ENCODE measurements around the gene HIP1R. TPM values are rescaled to one million over a fixed set of nuclear protein-coding genes. Genes with fewer than 3 reads are reported as not detected.

Gene HIP1R
- total and polyA plus RNA-seq, 10 of the 15 experiments (the other 5 are each of a cell fraction or from before 2014, with no cell fraction given): 0.18 to 27.7 (median 11.7) TPM

DNA sequence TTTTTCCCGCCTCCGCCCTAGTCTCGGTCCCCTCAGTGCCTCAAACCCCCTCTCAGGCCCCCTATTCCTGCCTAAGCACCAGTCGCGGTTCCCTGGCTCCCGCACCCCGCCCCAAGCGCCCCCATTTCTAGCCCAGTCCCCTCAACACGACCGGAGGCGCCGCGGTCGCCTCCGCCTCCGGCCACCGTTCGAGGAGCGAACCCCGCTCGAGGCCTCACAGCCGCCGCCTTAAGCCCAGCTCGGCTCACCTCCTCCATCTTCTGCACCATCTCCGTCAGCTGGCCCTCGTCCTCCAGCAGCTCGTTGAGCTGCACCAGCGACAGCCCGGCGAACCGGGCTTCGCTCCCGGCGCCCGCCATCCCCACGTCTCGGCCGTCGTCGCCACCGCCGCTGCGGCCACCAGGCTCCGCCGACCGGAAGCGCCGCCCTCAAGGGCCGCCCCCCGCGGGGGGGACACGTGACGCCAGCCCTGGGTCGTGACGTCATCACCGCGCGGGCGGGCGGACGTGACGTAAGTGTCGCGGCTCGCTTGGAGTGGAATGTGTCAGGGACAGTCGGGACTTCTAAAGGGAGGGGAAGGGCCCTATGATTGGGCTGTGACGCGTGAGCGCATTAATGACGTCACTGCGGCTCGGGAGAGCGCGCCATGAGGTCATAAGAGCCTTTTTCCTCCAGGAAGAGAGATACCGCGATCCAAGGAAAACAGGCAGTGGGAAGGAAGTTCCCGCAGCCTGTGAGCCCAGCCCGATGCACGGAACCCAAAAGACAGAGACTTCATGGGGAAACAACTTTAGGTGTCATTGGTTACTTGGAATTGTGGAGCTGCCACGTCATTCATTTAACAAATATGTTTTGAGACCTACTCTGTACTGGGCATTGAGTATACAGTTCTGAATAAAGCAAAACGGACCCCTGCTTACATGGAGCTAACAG, 60.7 kb downstream of the HIP1R start, which contains the start of gene VPS37B (continued):
- TF ChIP-seq, protein P1, sequence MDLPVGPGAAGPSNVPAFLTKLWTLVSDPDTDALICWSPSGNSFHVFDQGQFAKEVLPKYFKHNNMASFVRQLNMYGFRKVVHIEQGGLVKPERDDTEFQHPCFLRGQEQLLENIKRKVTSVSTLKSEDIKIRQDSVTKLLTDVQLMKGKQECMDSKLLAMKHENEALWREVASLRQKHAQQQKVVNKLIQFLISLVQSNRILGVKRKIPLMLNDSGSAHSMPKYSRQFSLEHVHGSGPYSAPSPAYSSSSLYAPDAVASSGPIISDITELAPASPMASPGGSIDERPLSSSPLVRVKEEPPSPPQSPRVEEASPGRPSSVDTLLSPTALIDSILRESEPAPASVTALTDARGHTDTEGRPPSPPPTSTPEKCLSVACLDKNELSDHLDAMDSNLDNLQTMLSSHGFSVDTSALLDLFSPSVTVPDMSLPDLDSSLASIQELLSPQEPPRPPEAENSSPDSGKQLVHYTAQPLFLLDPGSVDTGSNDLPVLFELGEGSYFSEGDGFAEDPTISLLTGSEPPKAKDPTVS (IDR thresholded peaks at IDR 0.05; ENCODE audit: low read depth, low read length): no peak
- TF ChIP-seq SMC3 (IDR thresholded peaks at IDR 0.05; ENCODE audit: borderline replicate concordance, low read length) (no peak), NR2F1 (conservative IDR thresholded peaks at IDR 0.05) (peak; percentile 72), SUZ12 (IDR thresholded peaks at IDR 0.05; ENCODE audit: unreplicated experiment) (no peak), POU2F2 (IDR thresholded peaks at IDR 0.05; ENCODE audit: borderline replicate concordance, low read depth, low read length) (no peak), SIX5 (IDR thresholded peaks at IDR 0.05; ENCODE audit: low read depth, low read length, severe bottlenecking) (no peak), NFYB (IDR thresholded peaks at IDR 0.05; ENCODE audit: insufficient read depth, low read depth, low read length) (no peak), YY1 (IDR thresholded peaks at IDR 0.05; ENCODE audit: low read depth, low read length) (peak; percentile 82), CEBPB (IDR thresholded peaks at IDR 0.05; ENCODE audit: borderline replicate concordance in 1 of 2, low read depth in 2 of 2, low read length in 2 of 2) (no peak), ZNF384 (IDR thresholded peaks at IDR 0.05; ENCODE audit: borderline replicate concordance, low read depth, low read length) (no peak), NRF1 (conservative IDR thresholded peaks at IDR 0.05; ENCODE audit: low read depth, low read length) (no peak), EP300 (IDR thresholded peaks at IDR 0.05; ENCODE audit: borderline replicate concordance in 1 of 2, control insufficient read depth in 1 of 2, low read depth in 2 of 2, low read length in 2 of 2) (peak; percentile 45 to 57; a peak in 2 of 4 replicates)
- TF ChIP-seq, protein P2, sequence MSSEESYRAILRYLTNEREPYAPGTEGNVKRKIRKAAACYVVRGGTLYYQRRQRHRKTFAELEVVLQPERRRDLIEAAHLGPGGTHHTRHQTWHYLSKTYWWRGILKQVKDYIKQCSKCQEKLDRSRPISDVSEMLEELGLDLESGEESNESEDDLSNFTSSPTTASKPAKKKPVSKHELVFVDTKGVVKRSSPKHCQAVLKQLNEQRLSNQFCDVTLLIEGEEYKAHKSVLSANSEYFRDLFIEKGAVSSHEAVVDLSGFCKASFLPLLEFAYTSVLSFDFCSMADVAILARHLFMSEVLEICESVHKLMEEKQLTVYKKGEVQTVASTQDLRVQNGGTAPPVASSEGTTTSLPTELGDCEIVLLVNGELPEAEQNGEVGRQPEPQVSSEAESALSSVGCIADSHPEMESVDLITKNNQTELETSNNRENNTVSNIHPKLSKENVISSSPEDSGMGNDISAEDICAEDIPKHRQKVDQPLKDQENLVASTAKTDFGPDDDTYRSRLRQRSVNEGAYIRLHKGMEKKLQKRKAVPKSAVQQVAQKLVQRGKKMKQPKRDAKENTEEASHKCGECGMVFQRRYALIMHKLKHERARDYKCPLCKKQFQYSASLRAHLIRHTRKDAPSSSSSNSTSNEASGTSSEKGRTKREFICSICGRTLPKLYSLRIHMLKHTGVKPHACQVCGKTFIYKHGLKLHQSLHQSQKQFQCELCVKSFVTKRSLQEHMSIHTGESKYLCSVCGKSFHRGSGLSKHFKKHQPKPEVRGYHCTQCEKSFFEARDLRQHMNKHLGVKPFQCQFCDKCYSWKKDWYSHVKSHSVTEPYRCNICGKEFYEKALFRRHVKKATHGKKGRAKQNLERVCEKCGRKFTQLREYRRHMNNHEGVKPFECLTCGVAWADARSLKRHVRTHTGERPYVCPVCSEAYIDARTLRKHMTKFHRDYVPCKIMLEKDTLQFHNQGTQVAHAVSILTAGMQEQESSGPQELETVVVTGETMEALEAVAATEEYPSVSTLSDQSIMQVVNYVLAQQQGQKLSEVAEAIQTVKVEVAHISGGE (CRISPR knock-in tag; IDR thresholded peaks at IDR 0.05): no peak
- TF ChIP-seq, protein P3, sequence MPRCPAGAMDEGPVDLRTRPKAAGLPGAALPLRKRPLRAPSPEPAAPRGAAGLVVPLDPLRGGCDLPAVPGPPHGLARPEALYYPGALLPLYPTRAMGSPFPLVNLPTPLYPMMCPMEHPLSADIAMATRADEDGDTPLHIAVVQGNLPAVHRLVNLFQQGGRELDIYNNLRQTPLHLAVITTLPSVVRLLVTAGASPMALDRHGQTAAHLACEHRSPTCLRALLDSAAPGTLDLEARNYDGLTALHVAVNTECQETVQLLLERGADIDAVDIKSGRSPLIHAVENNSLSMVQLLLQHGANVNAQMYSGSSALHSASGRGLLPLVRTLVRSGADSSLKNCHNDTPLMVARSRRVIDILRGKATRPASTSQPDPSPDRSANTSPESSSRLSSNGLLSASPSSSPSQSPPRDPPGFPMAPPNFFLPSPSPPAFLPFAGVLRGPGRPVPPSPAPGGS (IDR thresholded peaks at IDR 0.05; ENCODE audit: borderline replicate concordance, insufficient read depth, low read depth, low read length, poor library complexity, severe bottlenecking): no peak
- TF ChIP-seq, protein P4, sequence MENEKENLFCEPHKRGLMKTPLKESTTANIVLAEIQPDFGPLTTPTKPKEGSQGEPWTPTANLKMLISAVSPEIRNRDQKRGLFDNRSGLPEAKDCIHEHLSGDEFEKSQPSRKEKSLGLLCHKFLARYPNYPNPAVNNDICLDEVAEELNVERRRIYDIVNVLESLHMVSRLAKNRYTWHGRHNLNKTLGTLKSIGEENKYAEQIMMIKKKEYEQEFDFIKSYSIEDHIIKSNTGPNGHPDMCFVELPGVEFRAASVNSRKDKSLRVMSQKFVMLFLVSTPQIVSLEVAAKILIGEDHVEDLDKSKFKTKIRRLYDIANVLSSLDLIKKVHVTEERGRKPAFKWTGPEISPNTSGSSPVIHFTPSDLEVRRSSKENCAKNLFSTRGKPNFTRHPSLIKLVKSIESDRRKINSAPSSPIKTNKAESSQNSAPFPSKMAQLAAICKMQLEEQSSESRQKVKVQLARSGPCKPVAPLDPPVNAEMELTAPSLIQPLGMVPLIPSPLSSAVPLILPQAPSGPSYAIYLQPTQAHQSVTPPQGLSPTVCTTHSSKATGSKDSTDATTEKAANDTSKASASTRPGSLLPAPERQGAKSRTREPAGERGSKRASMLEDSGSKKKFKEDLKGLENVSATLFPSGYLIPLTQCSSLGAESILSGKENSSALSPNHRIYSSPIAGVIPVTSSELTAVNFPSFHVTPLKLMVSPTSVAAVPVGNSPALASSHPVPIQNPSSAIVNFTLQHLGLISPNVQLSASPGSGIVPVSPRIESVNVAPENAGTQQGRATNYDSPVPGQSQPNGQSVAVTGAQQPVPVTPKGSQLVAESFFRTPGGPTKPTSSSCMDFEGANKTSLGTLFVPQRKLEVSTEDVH (IDR thresholded peaks at IDR 0.05; ENCODE audit: low read depth, partially characterized antibody): peak; percentile 83
- TF ChIP-seq, protein P5, sequence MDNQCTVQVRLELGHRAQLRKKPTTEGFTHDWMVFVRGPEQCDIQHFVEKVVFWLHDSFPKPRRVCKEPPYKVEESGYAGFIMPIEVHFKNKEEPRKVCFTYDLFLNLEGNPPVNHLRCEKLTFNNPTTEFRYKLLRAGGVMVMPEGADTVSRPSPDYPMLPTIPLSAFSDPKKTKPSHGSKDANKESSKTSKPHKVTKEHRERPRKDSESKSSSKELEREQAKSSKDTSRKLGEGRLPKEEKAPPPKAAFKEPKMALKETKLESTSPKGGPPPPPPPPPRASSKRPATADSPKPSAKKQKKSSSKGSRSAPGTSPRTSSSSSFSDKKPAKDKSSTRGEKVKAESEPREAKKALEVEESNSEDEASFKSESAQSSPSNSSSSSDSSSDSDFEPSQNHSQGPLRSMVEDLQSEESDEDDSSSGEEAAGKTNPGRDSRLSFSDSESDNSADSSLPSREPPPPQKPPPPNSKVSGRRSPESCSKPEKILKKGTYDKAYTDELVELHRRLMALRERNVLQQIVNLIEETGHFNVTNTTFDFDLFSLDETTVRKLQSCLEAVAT (IDR thresholded peaks at IDR 0.05): peak; percentile 98

Data from GM12878 (cell line).